Stimulated activated naive CD8-positive, alpha-beta T cell treated with anti-CD3 and anti-CD28 coated beads, Interleukin-15, Interleukin-2, amounts not matched to agents 100 ng/mL and 50 ng/mL, for 24 hours (primary cell): ENCODE results near the gene ARHGAP15.

Experiments
- H3K27ac Mint-ChIP-seq: one replicate; pipeline ENCODE4 v1.8.0; 2021; ENCODE audit warnings: mild to moderate bottlenecking, mixed read lengths
- H3K27me3 Mint-ChIP-seq: one replicate; pipeline ENCODE4 v1.8.0; 2021; ENCODE audit warnings: mixed read lengths
- H3K36me3 Mint-ChIP-seq: one replicate; pipeline ENCODE4 v1.8.0; 2021; ENCODE audit warnings: low read depth, mixed read lengths
- H3K4me1 Mint-ChIP-seq: one replicate; pipeline ENCODE4 v1.8.0; 2021; ENCODE audit warnings: low read depth, mixed read lengths
- H3K4me3 Mint-ChIP-seq: one replicate; pipeline ENCODE4 v1.8.0; 2021; ENCODE audit warnings: mild to moderate bottlenecking, mixed read lengths
- H3K9me3 Mint-ChIP-seq: one replicate; pipeline ENCODE4 v1.8.0; 2021; ENCODE audit warnings: mixed read lengths

ARHGAP15 gene

DNA sequence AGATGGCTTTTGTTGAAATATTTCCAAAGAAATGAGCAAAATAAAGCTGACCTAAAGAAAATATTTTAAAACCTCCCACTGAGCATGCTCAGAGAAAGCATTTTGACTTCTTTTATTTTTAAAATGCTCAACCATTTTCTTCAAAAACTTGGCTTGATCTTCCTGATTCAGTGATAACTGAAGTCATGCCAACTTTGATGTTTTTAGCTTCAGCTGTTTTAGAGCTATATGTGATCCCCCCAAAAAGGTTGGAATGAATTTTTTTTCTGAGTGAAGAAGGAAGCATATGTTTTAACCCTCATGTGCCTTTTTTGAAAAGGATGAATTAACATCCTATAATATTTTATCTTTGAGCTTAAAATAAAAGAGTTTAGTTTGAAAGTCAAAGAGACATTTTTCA is 612.0 kb downstream of the ARHGAP15 start:
- Mint-ChIP-seq H3K4me3 (no peak overlapping the region), H3K27ac (no peak overlapping the region), H3K9me3 (no peaks in the 10 kb centered on the region), H3K4me1 (no peaks in the 10 kb centered on the region), H3K36me3 (peaks cover 10% of the 10 kb centered on the region), H3K27me3 (no peaks in the 10 kb centered on the region)

DNA sequence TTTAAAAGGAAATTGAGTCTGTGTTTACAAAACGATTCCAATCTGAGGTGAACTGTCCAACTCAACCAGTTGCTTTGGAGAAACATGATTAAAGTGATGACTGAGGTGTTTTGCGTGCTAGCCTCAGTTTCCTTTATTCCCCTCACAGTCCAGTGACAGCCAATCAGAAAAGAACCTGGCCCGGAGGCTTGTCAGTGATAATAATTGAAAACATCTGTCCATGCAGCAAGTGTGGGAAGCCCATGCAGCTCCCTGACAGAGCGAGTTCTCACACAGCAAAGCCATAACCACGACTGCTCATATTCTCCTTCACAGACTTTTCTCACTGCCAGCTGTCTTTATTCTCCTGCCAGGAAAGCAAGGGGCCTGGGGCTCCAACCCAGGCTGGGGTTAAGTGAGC is 613.4 kb downstream of the ARHGAP15 start:
- Mint-ChIP-seq H3K27me3 (no peaks in the 10 kb centered on the region), H3K27ac (no peak overlapping the region), H3K36me3 (peaks cover 10% of the 10 kb centered on the region), H3K9me3 (no peaks in the 10 kb centered on the region), H3K4me3 (no peak overlapping the region), H3K4me1 (no peaks in the 10 kb centered on the region)

GRCh38 chr2:143744114-143744513 is 614.9 kb downstream of the ARHGAP15 start:
- H3K9me3 Mint-ChIP-seq, result no peaks in the 10 kb centered on the region
- no peak overlapping the region for H3K4me3 Mint-ChIP-seq
- no peak overlapping the region for H3K27ac Mint-ChIP-seq
- H3K36me3 Mint-ChIP-seq, result peaks cover 20% of the 10 kb centered on the region
- H3K27me3 Mint-ChIP-seq, result no peaks in the 10 kb centered on the region
- no peaks in the 10 kb centered on the region for H3K4me1 Mint-ChIP-seq

- Mint-ChIP-seq H3K9me3 (no peaks in the 10 kb centered on the region), H3K36me3 (peaks cover 24% of the 10 kb centered on the region), H3K27me3 (no peaks in the 10 kb centered on the region), H3K4me3 (no peak overlapping the region), H3K27ac (peak overlapping the region; percentile 1), H3K4me1 (no peaks in the 10 kb centered on the region)
Observed at GRCh38 chr2:143745060-143745459, 615.8 kb downstream of the ARHGAP15 start.

DNA sequence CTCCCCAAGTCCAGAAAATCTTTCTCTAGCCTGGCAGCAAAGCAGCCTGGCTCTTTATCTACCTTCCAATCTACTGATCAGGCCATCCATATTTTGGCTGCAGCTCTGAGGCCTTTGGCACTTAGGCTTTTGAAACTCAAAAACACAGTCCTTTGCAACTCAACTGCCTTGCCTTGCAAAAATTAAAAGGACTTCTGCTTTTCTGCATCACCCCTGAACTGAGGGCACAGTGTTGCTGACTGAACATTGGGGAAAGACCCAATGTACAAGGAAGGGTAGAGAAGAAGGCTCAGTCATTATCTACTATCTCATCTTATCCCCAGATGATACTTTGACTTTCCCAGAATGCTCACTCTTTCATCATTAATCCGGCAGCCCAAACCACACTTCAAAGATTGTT is 625.5 kb downstream of the ARHGAP15 start:
- peaks cover 18% of the 10 kb centered on the region for H3K36me3 Mint-ChIP-seq
- no peaks in the 10 kb centered on the region for H3K9me3 Mint-ChIP-seq
- H3K27me3 Mint-ChIP-seq, result no peaks in the 10 kb centered on the region
- H3K4me3 Mint-ChIP-seq, result no peak overlapping the region
- no peaks in the 10 kb centered on the region for H3K4me1 Mint-ChIP-seq
- no peak overlapping the region for H3K27ac Mint-ChIP-seq

GRCh38 chr2:143758629-143759330 is 629.6 kb downstream of the ARHGAP15 start:
- H3K27ac Mint-ChIP-seq, result no peak overlapping the region
- H3K36me3 Mint-ChIP-seq, result peaks cover 12% of the 10 kb centered on the region
- H3K27me3 Mint-ChIP-seq, result no peaks in the 10 kb centered on the region
- H3K4me3 Mint-ChIP-seq, result no peak overlapping the region
- no peaks in the 10 kb centered on the region for H3K9me3 Mint-ChIP-seq
- H3K4me1 Mint-ChIP-seq, result no peaks in the 10 kb centered on the region

GRCh38 chr2:143759455-143759854 is 630.2 kb downstream of the ARHGAP15 start:
- Mint-ChIP-seq H3K4me3 (no peak overlapping the region), H3K4me1 (no peaks in the 10 kb centered on the region), H3K9me3 (no peaks in the 10 kb centered on the region), H3K27ac (no peak overlapping the region), H3K36me3 (peaks cover 16% of the 10 kb centered on the region), H3K27me3 (no peaks in the 10 kb centered on the region)

- no peaks in the 10 kb centered on the region for H3K27me3 Mint-ChIP-seq
- H3K27ac Mint-ChIP-seq, result no peak overlapping the region
- no peaks in the 10 kb centered on the region for H3K4me1 Mint-ChIP-seq
- peaks cover 29% of the 10 kb centered on the region for H3K36me3 Mint-ChIP-seq
- H3K9me3 Mint-ChIP-seq, result no peaks in the 10 kb centered on the region
- H3K4me3 Mint-ChIP-seq, result no peak overlapping the region
Observed at GRCh38 chr2:143762176-143762928, 633.1 kb downstream of the ARHGAP15 start.

DNA sequence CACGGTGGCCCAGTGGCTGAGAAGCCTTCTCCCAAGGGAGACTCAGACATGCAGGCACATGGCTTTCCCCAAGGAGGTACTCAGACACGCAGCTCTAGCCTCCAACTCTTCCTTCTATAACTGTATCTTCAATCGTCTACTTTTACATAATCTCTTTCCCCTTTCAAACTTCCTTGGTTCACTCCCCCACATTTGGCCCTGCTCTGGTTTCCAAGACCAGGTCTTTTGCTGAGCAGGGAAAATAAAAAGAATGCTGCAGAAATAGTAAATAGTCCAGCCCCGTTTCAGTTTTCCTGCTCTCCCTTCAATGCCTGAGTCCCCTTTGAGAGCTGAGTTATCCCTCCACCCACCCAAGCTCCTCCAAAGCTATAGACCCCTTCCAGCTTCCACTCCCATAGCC is 635.0 kb downstream of the ARHGAP15 start:
- no peaks in the 10 kb centered on the region for H3K4me1 Mint-ChIP-seq
- no peak overlapping the region for H3K4me3 Mint-ChIP-seq
- no peak overlapping the region for H3K27ac Mint-ChIP-seq
- no peaks in the 10 kb centered on the region for H3K9me3 Mint-ChIP-seq
- H3K27me3 Mint-ChIP-seq, result no peaks in the 10 kb centered on the region
- peaks cover 44% of the 10 kb centered on the region for H3K36me3 Mint-ChIP-seq

- no peaks in the 10 kb centered on the region for H3K27me3 Mint-ChIP-seq
- no peaks in the 10 kb centered on the region for H3K4me1 Mint-ChIP-seq
- no peaks in the 10 kb centered on the region for H3K9me3 Mint-ChIP-seq
- H3K27ac Mint-ChIP-seq, result no peak overlapping the region
- H3K36me3 Mint-ChIP-seq, result peaks cover 45% of the 10 kb centered on the region
- no peak overlapping the region for H3K4me3 Mint-ChIP-seq
Observed at GRCh38 chr2:143764706-143765105, 635.5 kb downstream of the ARHGAP15 start.

GRCh38 chr2:143768991-143769390 is 639.8 kb downstream of the ARHGAP15 start:
- Mint-ChIP-seq H3K36me3 (peaks cover 39% of the 10 kb centered on the region), H3K4me3 (no peak overlapping the region), H3K9me3 (no peaks in the 10 kb centered on the region), H3K27me3 (no peaks in the 10 kb centered on the region), H3K4me1 (no peaks in the 10 kb centered on the region), H3K27ac (no peak overlapping the region)

DNA sequence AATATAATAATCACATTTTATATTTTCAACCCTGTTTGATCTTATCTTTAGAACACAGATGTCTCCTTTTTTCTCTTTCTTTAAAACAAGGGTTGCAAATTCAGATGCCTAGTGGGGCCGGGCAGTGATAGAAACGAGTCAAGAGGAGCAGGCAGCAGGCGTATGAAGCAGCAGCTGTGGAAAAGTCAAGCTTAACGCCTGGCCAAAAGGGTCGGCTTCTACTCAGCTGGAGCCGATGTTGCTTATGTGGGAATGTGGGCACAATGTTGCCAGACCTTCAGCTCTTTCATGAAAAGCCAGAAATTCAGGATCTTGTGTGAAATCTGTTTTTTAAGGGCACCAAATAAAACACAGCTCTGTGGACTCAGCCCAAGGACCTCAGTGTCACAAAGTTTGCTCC is 642.7 kb downstream of the ARHGAP15 start:
- Mint-ChIP-seq H3K4me3 (no peak overlapping the region), H3K36me3 (peaks cover 21% of the 10 kb centered on the region), H3K27me3 (no peaks in the 10 kb centered on the region), H3K27ac (no peak overlapping the region), H3K4me1 (no peaks in the 10 kb centered on the region), H3K9me3 (no peaks in the 10 kb centered on the region)

- no peaks in the 10 kb centered on the region for H3K36me3 Mint-ChIP-seq
- no peaks in the 10 kb centered on the region for H3K4me1 Mint-ChIP-seq
- no peak overlapping the region for H3K27ac Mint-ChIP-seq
- H3K27me3 Mint-ChIP-seq, result no peaks in the 10 kb centered on the region
- H3K4me3 Mint-ChIP-seq, result no peak overlapping the region
- H3K9me3 Mint-ChIP-seq, result no peaks in the 10 kb centered on the region
Observed at GRCh38 chr2:143776526-143777297, 647.5 kb downstream of the ARHGAP15 start.

GRCh38 chr2:143779021-143779420 is 649.8 kb downstream of the ARHGAP15 start:
- no peaks in the 10 kb centered on the region for H3K36me3 Mint-ChIP-seq
- no peak overlapping the region for H3K4me3 Mint-ChIP-seq
- no peaks in the 10 kb centered on the region for H3K27me3 Mint-ChIP-seq
- no peaks in the 10 kb centered on the region for H3K4me1 Mint-ChIP-seq
- H3K9me3 Mint-ChIP-seq, result no peaks in the 10 kb centered on the region
- no peak overlapping the region for H3K27ac Mint-ChIP-seq
